WTC11 (cell line): ENCODE measurements around the gene RRAGD. TPM values are rescaled to one million over a fixed set of nuclear protein-coding genes. Genes with fewer than 3 reads are reported as not detected.
A peak's percentile ranks its signal among the peaks of the same experiment; 100 is the strongest.

Experiments
- AR ChIP-seq: fragments of 250-450 bp; sonication (Bioruptor Pico); IDR thresholded peaks from 2 replicates; pipeline ENCODE4 v1.9.0; 2021; ENCODE audit warnings: mild to moderate bottlenecking
- CBFB ChIP-seq: sonication (generic); formaldehyde crosslinking; IDR thresholded peaks from 2 replicates; pipeline ENCODE4 v1.8.1; 2022; ENCODE audit warnings: mild to moderate bottlenecking, low read depth, missing genetic modification reagents
- E2F4 ChIP-seq: sonication (generic); formaldehyde crosslinking; IDR thresholded peaks from 2 replicates; pipeline ENCODE4 v1.8.1; 2022; ENCODE audit warnings: low read depth, mild to moderate bottlenecking, moderate library complexity, missing genetic modification reagents, borderline replicate concordance
- FOXK1 ChIP-seq: sonication (generic); formaldehyde crosslinking; IDR thresholded peaks from 2 replicates; pipeline ENCODE4 v1.8.0; 2022; ENCODE audit warnings: mild to moderate bottlenecking, moderate library complexity, missing genetic modification reagents
- GRHL2 ChIP-seq: fragments of 250-450 bp; sonication (Bioruptor Pico); IDR thresholded peaks from 2 replicates; pipeline ENCODE4 v1.8.0; 2022; ENCODE audit warnings: mild to moderate bottlenecking, moderate library complexity; ENCODE audit not compliant: insufficient replicate concordance, severe bottlenecking
- HMGXB4 ChIP-seq: sonication (generic); formaldehyde crosslinking; IDR thresholded peaks from 2 replicates; pipeline ENCODE4 v1.8.1; 2023; ENCODE audit warnings: mild to moderate bottlenecking, moderate library complexity, missing genetic modification reagents
- IRF2 ChIP-seq: sonication (generic); formaldehyde crosslinking; IDR thresholded peaks from 2 replicates; pipeline ENCODE4 v1.8.0; 2022; ENCODE audit warnings: low read depth, missing genetic modification reagents, borderline replicate concordance
- JAZF1 ChIP-seq: fragments of 250-450 bp; sonication (Bioruptor Pico); IDR thresholded peaks from 2 replicates; pipeline ENCODE4 v1.9.0; 2021; ENCODE audit warnings: moderate library complexity, mild to moderate bottlenecking, inconsistent platforms
- RELA ChIP-seq: sonication (generic); formaldehyde crosslinking; IDR thresholded peaks from 2 replicates; pipeline ENCODE4 v1.8.1; 2022; ENCODE audit warnings: missing genetic modification reagents, mild to moderate bottlenecking, borderline replicate concordance
- SMAD3 ChIP-seq: sonication (generic); formaldehyde crosslinking; IDR thresholded peaks from 2 replicates; pipeline ENCODE4 v1.8.0; 2022; ENCODE audit warnings: missing genetic modification reagents, mild to moderate bottlenecking, borderline replicate concordance
- ZNF317 ChIP-seq: sonication (generic); formaldehyde crosslinking; IDR thresholded peaks from 2 replicates; pipeline ENCODE4 v1.8.1; 2023; ENCODE audit warnings: low read depth, mild to moderate bottlenecking, moderate library complexity, missing genetic modification reagents, borderline replicate concordance
- ZNF532 ChIP-seq: fragments of 250-450 bp; sonication (Bioruptor Pico); IDR thresholded peaks from 2 replicates; pipeline ENCODE4 v1.9.0; 2021; ENCODE audit warnings: mild to moderate bottlenecking, borderline replicate concordance
- total RNA-seq: library from RNA; stranded (reverse); gene quantifications from 3 replicates; pipeline ENCODE4 v1.2.3, GENCODE V29; 2021
- TF ChIP-seq, protein P1 (sequence below): fragments of 250-450 bp; sonication (Bioruptor Pico); conservative IDR thresholded peaks from 2 replicates; pipeline ENCODE4 v1.9.0; 2021; ENCODE audit warnings: mild to moderate bottlenecking
- TF ChIP-seq, protein P2 (sequence below): sonication (generic); formaldehyde crosslinking; IDR thresholded peaks from 2 replicates; pipeline ENCODE4 v1.8.1; 2023; ENCODE audit warnings: mild to moderate bottlenecking, missing genetic modification reagents, moderate library complexity
- TF ChIP-seq, protein P3 (sequence below): fragments of 250-450 bp; sonication (Bioruptor Pico); IDR thresholded peaks from 2 replicates; pipeline ENCODE4 v1.9.0; 2021; ENCODE audit warnings: moderate library complexity, mild to moderate bottlenecking, inconsistent platforms, borderline replicate concordance
- TF ChIP-seq, protein P4 (sequence below): sonication (generic); formaldehyde crosslinking; IDR thresholded peaks from 2 replicates; pipeline ENCODE4 v1.8.0; 2023; ENCODE audit warnings: missing genetic modification reagents, mild to moderate bottlenecking, borderline replicate concordance

The RRAGD gene
- total RNA-seq, 1 experiment from 2014 or later, result 25.4 TPM

GRCh38 chr6:89352278-89353117, 59.6 kb downstream of the RRAGD start, which contains the start of gene UBE2J1 (continued):
- TF ChIP-seq ZNF532 (CRISPR knock-in tag) (no peak), FOXK1 (CRISPR knock-in tag) (0 out of 2 replicates have a peak, but pooled peaks have one; percentile 20), E2F4 (CRISPR knock-in tag) (no peak), RELA (peak; percentile 24; the same call in 1 of the 2 replicates), IRF2 (no peak), CBFB (CRISPR knock-in tag) (0 out of 2 replicates have a peak, but pooled peaks have one; percentile 78), SMAD3 (CRISPR knock-in tag) (0 out of 2 replicates have a peak, but pooled peaks have one; percentile 9), AR (CRISPR knock-in tag) (no peak), JAZF1 (CRISPR knock-in tag) (no peak), HMGXB4 (peak; percentile 97), GRHL2 (CRISPR knock-in tag) (no peak), ZNF317 (CRISPR knock-in tag) (no peak)
- TF ChIP-seq, protein P1, sequence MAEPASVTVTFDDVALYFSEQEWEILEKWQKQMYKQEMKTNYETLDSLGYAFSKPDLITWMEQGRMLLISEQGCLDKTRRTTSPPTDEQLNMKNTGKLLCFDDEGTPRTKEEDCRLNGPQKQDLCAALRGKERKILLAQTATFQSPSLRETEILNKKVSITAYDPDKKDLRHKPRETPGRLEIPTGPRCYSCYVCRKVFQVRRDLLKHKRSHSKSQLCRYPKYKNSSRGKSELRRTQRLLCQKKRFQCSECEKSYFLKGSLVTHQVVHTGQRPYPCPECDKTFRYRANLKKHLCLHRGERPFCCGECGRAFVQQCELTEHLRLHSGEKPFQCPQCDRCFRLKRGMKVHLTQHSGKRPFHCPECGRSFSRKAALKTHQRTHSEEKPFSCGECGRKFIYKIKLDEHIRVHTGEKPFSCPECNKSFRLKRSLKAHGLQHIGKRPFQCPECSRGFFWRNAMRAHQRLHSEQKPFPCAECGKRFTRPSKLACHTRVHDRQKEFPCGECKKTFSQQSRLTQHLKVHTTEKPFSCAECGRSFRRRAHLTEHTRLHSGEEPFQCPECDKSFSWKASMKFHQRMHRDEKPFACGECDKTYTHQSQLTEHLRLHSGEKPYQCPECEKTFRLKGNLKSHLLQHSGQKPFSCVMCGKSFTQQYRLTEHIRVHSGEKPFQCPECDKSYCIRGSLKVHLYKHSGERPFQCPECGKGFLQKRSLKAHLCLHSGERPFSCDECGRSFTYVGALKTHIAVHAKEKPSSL, result no peak
- TF ChIP-seq, protein P2, sequence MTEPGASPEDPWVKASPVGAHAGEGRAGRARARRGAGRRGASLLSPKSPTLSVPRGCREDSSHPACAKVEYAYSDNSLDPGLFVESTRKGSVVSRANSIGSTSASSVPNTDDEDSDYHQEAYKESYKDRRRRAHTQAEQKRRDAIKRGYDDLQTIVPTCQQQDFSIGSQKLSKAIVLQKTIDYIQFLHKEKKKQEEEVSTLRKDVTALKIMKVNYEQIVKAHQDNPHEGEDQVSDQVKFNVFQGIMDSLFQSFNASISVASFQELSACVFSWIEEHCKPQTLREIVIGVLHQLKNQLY (CRISPR knock-in tag), result no peak
- TF ChIP-seq, protein P3, sequence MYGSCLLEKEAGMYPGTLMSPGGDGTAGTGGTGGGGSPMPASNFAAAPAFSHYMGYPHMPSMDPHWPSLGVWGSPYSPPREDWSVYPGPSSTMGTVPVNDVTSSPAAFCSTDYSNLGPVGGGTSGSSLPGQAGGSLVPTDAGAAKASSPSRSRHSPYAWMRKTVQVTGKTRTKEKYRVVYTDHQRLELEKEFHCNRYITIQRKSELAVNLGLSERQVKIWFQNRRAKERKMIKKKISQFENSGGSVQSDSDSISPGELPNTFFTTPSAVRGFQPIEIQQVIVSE (CRISPR knock-in tag), result no peak
- TF ChIP-seq, protein P4, sequence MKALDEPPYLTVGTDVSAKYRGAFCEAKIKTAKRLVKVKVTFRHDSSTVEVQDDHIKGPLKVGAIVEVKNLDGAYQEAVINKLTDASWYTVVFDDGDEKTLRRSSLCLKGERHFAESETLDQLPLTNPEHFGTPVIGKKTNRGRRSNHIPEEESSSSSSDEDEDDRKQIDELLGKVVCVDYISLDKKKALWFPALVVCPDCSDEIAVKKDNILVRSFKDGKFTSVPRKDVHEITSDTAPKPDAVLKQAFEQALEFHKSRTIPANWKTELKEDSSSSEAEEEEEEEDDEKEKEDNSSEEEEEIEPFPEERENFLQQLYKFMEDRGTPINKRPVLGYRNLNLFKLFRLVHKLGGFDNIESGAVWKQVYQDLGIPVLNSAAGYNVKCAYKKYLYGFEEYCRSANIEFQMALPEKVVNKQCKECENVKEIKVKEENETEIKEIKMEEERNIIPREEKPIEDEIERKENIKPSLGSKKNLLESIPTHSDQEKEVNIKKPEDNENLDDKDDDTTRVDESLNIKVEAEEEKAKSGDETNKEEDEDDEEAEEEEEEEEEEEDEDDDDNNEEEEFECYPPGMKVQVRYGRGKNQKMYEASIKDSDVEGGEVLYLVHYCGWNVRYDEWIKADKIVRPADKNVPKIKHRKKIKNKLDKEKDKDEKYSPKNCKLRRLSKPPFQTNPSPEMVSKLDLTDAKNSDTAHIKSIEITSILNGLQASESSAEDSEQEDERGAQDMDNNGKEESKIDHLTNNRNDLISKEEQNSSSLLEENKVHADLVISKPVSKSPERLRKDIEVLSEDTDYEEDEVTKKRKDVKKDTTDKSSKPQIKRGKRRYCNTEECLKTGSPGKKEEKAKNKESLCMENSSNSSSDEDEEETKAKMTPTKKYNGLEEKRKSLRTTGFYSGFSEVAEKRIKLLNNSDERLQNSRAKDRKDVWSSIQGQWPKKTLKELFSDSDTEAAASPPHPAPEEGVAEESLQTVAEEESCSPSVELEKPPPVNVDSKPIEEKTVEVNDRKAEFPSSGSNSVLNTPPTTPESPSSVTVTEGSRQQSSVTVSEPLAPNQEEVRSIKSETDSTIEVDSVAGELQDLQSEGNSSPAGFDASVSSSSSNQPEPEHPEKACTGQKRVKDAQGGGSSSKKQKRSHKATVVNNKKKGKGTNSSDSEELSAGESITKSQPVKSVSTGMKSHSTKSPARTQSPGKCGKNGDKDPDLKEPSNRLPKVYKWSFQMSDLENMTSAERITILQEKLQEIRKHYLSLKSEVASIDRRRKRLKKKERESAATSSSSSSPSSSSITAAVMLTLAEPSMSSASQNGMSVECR (CRISPR knock-in tag), result peak; percentile 66; the same call in 1 of the 2 replicates
